H4 (cell line): Measurements from ENCODE around the gene SPRY4. TPM values are rescaled to one million over a fixed set of nuclear protein-coding genes. Genes with fewer than 3 reads are reported as not detected.
"Not testable (repeated sequence)": the region's sequence is repeated elsewhere in the genome, so short reads cannot be mapped to it uniquely, and the experiment has no call there.

Experiments used
- DNase-seq: peaks from one replicate; pipeline ENCODE4 v3.0.0-alpha.2; 2015; ENCODE audit warnings: low spot score
- total RNA-seq: library from RNA; depleted of rRNA; stranded (reverse); fragments of >200 nt; shearing (Covaris generic); gene quantifications from 2 replicates; pipeline ENCODE4 v1.2.3, GENCODE V29; 2014; rRNA removed

Gene SPRY4
- 3.9 and 6.4 TPM in 2 replicates for total RNA-seq

GRCh38 chr5:142324871-142325724, at the start of gene SPRY4:
SPRY4 (minus strand) TSS chr5:142325021; CDS start chr5:142315108, 9,913 bp downstream.
- DNase-seq, result peak; percentile 97

- no peak for DNase-seq
These were observed 43.7 kb upstream of the SPRY4 start for GRCh38 chr5:142368529-142368928.

GRCh38 chr5:142366007-142366406, 41.2 kb upstream of the SPRY4 start:
- no peak for DNase-seq

- DNase-seq, result no peak
These were observed 39.7 kb upstream of the SPRY4 start for GRCh38 chr5:142364251-142365145.

- DNase-seq, result no peak
These were observed 38.8 kb upstream of the SPRY4 start for GRCh38 chr5:142363619-142363963.

- not testable (repeated sequence) for DNase-seq
These were observed 37.4 kb upstream of the SPRY4 start for GRCh38 chr5:142362193-142362592.

GRCh38 chr5:142360607-142361120, 35.8 kb upstream of the SPRY4 start:
- DNase-seq, result peak; percentile 56

GRCh38 chr5:142360051-142360498, 35.3 kb upstream of the SPRY4 start:
- DNase-seq, result no peak

GRCh38 chr5:142358648-142359047, 33.8 kb upstream of the SPRY4 start:
- DNase-seq, result no peak

- DNase-seq, result no peak
These were observed 33.3 kb upstream of the SPRY4 start for GRCh38 chr5:142358121-142358520.

GRCh38 chr5:142357469-142358090, 32.8 kb upstream of the SPRY4 start:
- DNase-seq, result no peak

- DNase-seq, result peak; percentile 89
These were observed 32.1 kb upstream of the SPRY4 start for GRCh38 chr5:142356716-142357468.

GRCh38 chr5:142356349-142356715, 31.5 kb upstream of the SPRY4 start:
- DNase-seq, result no peak

GRCh38 chr5:142353071-142353472, 28.3 kb upstream of the SPRY4 start:
- no peak for DNase-seq

GRCh38 chr5:142350021-142350420, 25.2 kb upstream of the SPRY4 start:
- no peak for DNase-seq

GRCh38 chr5:142346706-142347105, 21.9 kb upstream of the SPRY4 start:
- no peak for DNase-seq

- DNase-seq, result not testable (repeated sequence)
These were observed 20.1 kb upstream of the SPRY4 start for GRCh38 chr5:142344915-142345314.

GRCh38 chr5:142343531-142343930, 18.7 kb upstream of the SPRY4 start:
- DNase-seq, result no peak

GRCh38 chr5:142342128-142342981, 17.5 kb upstream of the SPRY4 start:
- no peak for DNase-seq

- DNase-seq, result no peak
These were observed 15.0 kb upstream of the SPRY4 start for GRCh38 chr5:142339781-142340180.
